ENCODE measurements around the gene TBX10. TPM values are rescaled to one million over a fixed set of nuclear protein-coding genes. Genes with fewer than 3 reads are reported as not detected.
"Not testable (repeated sequence)": the region's sequence is repeated elsewhere in the genome, so short reads cannot be mapped to it uniquely, and the experiment has no call there.

Gene TBX10
- polyA plus RNA-seq, 1 donor (not counting 4 experiments of a cell fraction or from before 2014, with no cell fraction given): not detected

DNA sequence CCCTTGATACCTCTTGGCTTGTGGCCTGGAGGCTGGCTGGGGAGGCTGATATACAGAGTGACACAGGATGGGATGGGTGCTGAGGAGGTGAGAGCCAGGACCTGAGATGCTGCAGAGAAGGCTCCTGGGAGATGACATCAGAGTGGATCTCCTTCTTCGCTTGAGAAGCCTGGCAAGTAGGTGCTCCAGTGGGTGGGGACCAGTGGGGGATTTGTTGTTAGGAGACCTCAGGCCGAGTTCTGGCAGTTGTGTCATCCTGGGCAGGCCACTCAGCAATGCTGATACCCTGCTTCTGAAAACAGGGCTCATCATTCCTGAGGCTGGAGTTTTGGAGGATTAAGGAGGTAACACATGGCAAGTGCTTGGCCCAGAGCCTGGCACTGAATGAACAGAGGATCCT lies 34.7 kb downstream of the TBX10 start:
- DNase-seq (ENCODE audit: low read depth, low spot score): no peak
- Histone ChIP-seq H3K27ac (ENCODE audit: control insufficient read depth, insufficient read depth, low read length) (no peak overlapping the region), H3K4me3 (ENCODE audit: control insufficient read depth in 2 of 3, extremely low read depth in 1 of 3, insufficient read depth in 2 of 3, low read depth in 1 of 3, low read length in 3 of 3) (no peak overlapping the region), H3K9me3 (ENCODE audit: control insufficient read depth, low read depth, low read length) (no peaks in the 10 kb centered on the region), H2AFZ (ENCODE audit: control insufficient read depth, low read length) (no peak overlapping the region), H3K27me3 (ENCODE audit: control insufficient read depth, extremely low read depth, insufficient read depth, low read length) (no peaks in the 10 kb centered on the region), H3K36me3 (ENCODE audit: control insufficient read depth in 2 of 2, extremely low read depth in 1 of 2, insufficient read depth in 2 of 2, low read length in 2 of 2) (peaks cover 8 to 11% of the 10 kb centered on the region in 2 experiments), H3K4me1 (ENCODE audit: control insufficient read depth, extremely low read depth, insufficient read depth, low read length) (peaks cover 10% of the 10 kb centered on the region), H3K9me1 (ENCODE audit: control insufficient read depth, extremely low read depth, insufficient read depth, low read length) (no peaks in the 10 kb centered on the region), H3K9ac (ENCODE audit: control insufficient read depth, extremely low read depth, insufficient read depth, low read length) (no peak overlapping the region), H4K20me1 (ENCODE audit: control insufficient read depth, extremely low read depth, insufficient read depth, low read length) (no peaks in the 10 kb centered on the region), H3K4me2 (ENCODE audit: control insufficient read depth, extremely low read depth, insufficient read depth, low read depth, low read length) (no peak overlapping the region), H3K79me2 (ENCODE audit: control insufficient read depth, insufficient read depth, low read length) (peaks cover 17% of the 10 kb centered on the region)
- no peak for TF ChIP-seq EZH2 (IDR thresholded peaks at IDR 0.05; ENCODE audit: low read length)
- TF ChIP-seq CTCF (optimal IDR thresholded peaks at IDR 0.05 in 1 of 3, IDR thresholded peaks at IDR 0.05 in 1 of 3, conservative IDR thresholded peaks at IDR 0.05 in 1 of 3; ENCODE audit: extremely low read depth in 1 of 3, insufficient read depth in 2 of 3, low read length in 3 of 3): no peak
- FAIRE-seq: no peak
- dilution Hi-C loops (cut with MboI; ENCODE audit: extremely low pct_ligation_motif_present, low sequenced_read_pairs): no loop called here

- DNase-seq (ENCODE audit: low read depth, low spot score); H3K27me3 ChIP-seq (ENCODE audit: control insufficient read depth, extremely low read depth, insufficient read depth, low read length); H3K9ac ChIP-seq (ENCODE audit: control insufficient read depth, extremely low read depth, insufficient read depth, low read length); H3K9me3 ChIP-seq (ENCODE audit: control insufficient read depth, low read depth, low read length); H3K4me3 ChIP-seq (ENCODE audit: control insufficient read depth in 2 of 3, extremely low read depth in 1 of 3, insufficient read depth in 2 of 3, low read depth in 1 of 3, low read length in 3 of 3); dilution Hi-C loops (cut with MboI; ENCODE audit: extremely low pct_ligation_motif_present, low sequenced_read_pairs); H3K27ac ChIP-seq (ENCODE audit: control insufficient read depth, insufficient read depth, low read length); H4K20me1 ChIP-seq (ENCODE audit: control insufficient read depth, extremely low read depth, insufficient read depth, low read length); H2AFZ ChIP-seq (ENCODE audit: control insufficient read depth, low read length); FAIRE-seq; H3K4me2 ChIP-seq (ENCODE audit: control insufficient read depth, extremely low read depth, insufficient read depth, low read depth, low read length); H3K36me3 ChIP-seq (ENCODE audit: control insufficient read depth in 2 of 2, extremely low read depth in 1 of 2, insufficient read depth in 2 of 2, low read length in 2 of 2); H3K9me1 ChIP-seq (ENCODE audit: control insufficient read depth, extremely low read depth, insufficient read depth, low read length): not testable (repeated sequence)
- peaks cover 10% of the 10 kb centered on the region for H3K4me1 ChIP-seq (ENCODE audit: control insufficient read depth, extremely low read depth, insufficient read depth, low read length)
- peaks cover 17% of the 10 kb centered on the region for H3K79me2 ChIP-seq (ENCODE audit: control insufficient read depth, insufficient read depth, low read length)
Measured at GRCh38 chr11:67604119-67604518, 35.4 kb downstream of the TBX10 start.

DNA sequence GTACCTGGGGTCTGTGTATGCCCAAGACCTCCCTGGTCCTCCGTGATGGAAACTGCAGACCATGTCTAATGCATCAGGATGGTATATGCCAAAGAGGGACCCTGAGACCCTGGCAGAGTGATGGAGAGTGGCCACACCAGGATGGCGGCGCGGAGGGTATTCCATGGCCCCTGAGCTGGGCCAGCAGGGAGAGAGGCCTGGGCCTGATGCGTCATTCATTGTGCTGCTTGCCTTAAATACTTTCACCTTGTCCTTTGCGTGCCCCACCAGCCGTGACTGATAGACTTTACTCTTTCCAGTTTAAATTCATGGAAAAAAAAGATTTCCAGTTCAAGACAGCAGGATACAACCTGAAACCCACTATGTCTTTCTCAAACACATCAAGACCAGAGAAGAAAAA lies 38.5 kb downstream of the TBX10 start:
- no peaks in the 10 kb centered on the region for H3K79me2 ChIP-seq (ENCODE audit: control insufficient read depth, insufficient read depth, low read length)
- TF ChIP-seq EZH2 (IDR thresholded peaks at IDR 0.05; ENCODE audit: low read length): no peak
- no peak for TF ChIP-seq CTCF (optimal IDR thresholded peaks at IDR 0.05 in 1 of 3, IDR thresholded peaks at IDR 0.05 in 1 of 3, conservative IDR thresholded peaks at IDR 0.05 in 1 of 3; ENCODE audit: extremely low read depth in 1 of 3, insufficient read depth in 2 of 3, low read length in 3 of 3)
- FAIRE-seq: no peak
- no peak overlapping the region for H3K27ac ChIP-seq (ENCODE audit: control insufficient read depth, insufficient read depth, low read length)
- no peaks in the 10 kb centered on the region for H4K20me1 ChIP-seq (ENCODE audit: control insufficient read depth, extremely low read depth, insufficient read depth, low read length)
- H3K27me3 ChIP-seq (ENCODE audit: control insufficient read depth, extremely low read depth, insufficient read depth, low read length): no peaks in the 10 kb centered on the region
- dilution Hi-C loops (cut with MboI; ENCODE audit: extremely low pct_ligation_motif_present, low sequenced_read_pairs): no loop called here
- DNase-seq (ENCODE audit: low read depth, low spot score): no peak
- H3K4me3 ChIP-seq (ENCODE audit: control insufficient read depth in 2 of 3, extremely low read depth in 1 of 3, insufficient read depth in 2 of 3, low read depth in 1 of 3, low read length in 3 of 3): no peak overlapping the region
- H3K9me1 ChIP-seq (ENCODE audit: control insufficient read depth, extremely low read depth, insufficient read depth, low read length): no peaks in the 10 kb centered on the region
- no peak overlapping the region for H3K4me2 ChIP-seq (ENCODE audit: control insufficient read depth, extremely low read depth, insufficient read depth, low read depth, low read length)
- no peak overlapping the region for H3K9ac ChIP-seq (ENCODE audit: control insufficient read depth, extremely low read depth, insufficient read depth, low read length)
- H2AFZ ChIP-seq (ENCODE audit: control insufficient read depth, low read length): no peak overlapping the region
- H3K36me3 ChIP-seq (ENCODE audit: control insufficient read depth in 2 of 2, extremely low read depth in 1 of 2, insufficient read depth in 2 of 2, low read length in 2 of 2): no peaks in the 10 kb centered on the region
- peaks cover 1% of the 10 kb centered on the region for H3K4me1 ChIP-seq (ENCODE audit: control insufficient read depth, extremely low read depth, insufficient read depth, low read length)
- no peaks in the 10 kb centered on the region for H3K9me3 ChIP-seq (ENCODE audit: control insufficient read depth, low read depth, low read length)

Data from keratinocyte (primary cell).